DOHH2 (cell line): ENCODE measurements around the gene TBC1D14.

Source experiments
- H3F3A ChIP-seq: fragments of 200-600 bp; sonication (generic), shearing (Covaris generic); 2 replicates; pipeline ENCODE4 v1.6.0; 2016; ENCODE audit warnings: antibody characterized with exemption, mild to moderate bottlenecking; ENCODE audit not compliant: control insufficient read depth, insufficient read depth
- H3K27ac ChIP-seq: fragments of 200-600 bp; sonication (generic); 2 replicates; pipeline ENCODE4 v1.5.1; 2014; ENCODE audit warnings: low read depth, mild to moderate bottlenecking, low read length, moderate library complexity
- H3K27me3 ChIP-seq: fragments of 200-600 bp; sonication (generic); 2 replicates; pipeline ENCODE4 v1.6.1; 2014; ENCODE audit warnings: mild to moderate bottlenecking, low read length, mixed read lengths; ENCODE audit not compliant: control insufficient read depth
- H3K36me3 ChIP-seq: fragments of 200-600 bp; sonication (generic); 2 replicates; pipeline ENCODE4 v1.6.1; 2014; ENCODE audit warnings: mild to moderate bottlenecking, low read length, moderate library complexity, mixed read lengths; ENCODE audit not compliant: control insufficient read depth
- H3K4me1 ChIP-seq: fragments of 200-600 bp; sonication (generic); 2 replicates; pipeline ENCODE4 v1.6.1; 2014; ENCODE audit warnings: mild to moderate bottlenecking, low read length, mixed read lengths; ENCODE audit not compliant: control insufficient read depth
- H3K4me2 ChIP-seq: fragments of 200-600 bp; sonication (generic); 2 replicates; pipeline ENCODE4 v1.6.0; 2014; ENCODE audit warnings: mild to moderate bottlenecking, low read length, moderate library complexity
- H3K4me3 ChIP-seq: fragments of 200-600 bp; sonication (generic); 2 replicates; pipeline ENCODE4 v1.5.1; 2014; ENCODE audit warnings: mild to moderate bottlenecking, low read length, mixed read lengths
- H3K79me2 ChIP-seq: fragments of 200-600 bp; sonication (generic); 2 replicates; pipeline ENCODE4 v1.6.1; 2014; ENCODE audit warnings: mild to moderate bottlenecking, low read length, mixed read lengths; ENCODE audit not compliant: control insufficient read depth
- H3K9me2 ChIP-seq: fragments of 200-600 bp; sonication (generic); replicated peaks from 2 replicates; pipeline ENCODE4 v1.6.1; 2014; ENCODE audit warnings: mild to moderate bottlenecking, low read length, mixed read lengths; ENCODE audit not compliant: control insufficient read depth
- H3K9me3 ChIP-seq: fragments of 200-600 bp; sonication (generic); 2 replicates; pipeline ENCODE4 v1.6.1; 2014; ENCODE audit warnings: antibody characterized with exemption, low read length, mixed read lengths; ENCODE audit not compliant: control insufficient read depth, insufficient read depth
- H4K20me1 ChIP-seq: fragments of 200-600 bp; sonication (generic); 2 replicates; pipeline ENCODE4 v1.6.0; 2014; ENCODE audit warnings: low read depth, mild to moderate bottlenecking, antibody characterized with exemption, low read length, moderate library complexity; ENCODE audit not compliant: control insufficient read depth, insufficient read depth
- EZH2phosphoT487 ChIP-seq: fragments of 200-600 bp; sonication (generic); IDR thresholded peaks from 2 replicates; pipeline ENCODE4 v1.6.1; 2017; ENCODE audit warnings: borderline replicate concordance, mild to moderate bottlenecking, antibody characterized with exemption, low read length, moderate library complexity, mixed read lengths
- TF ChIP-seq, protein P1 (sequence below): fragments of 200-600 bp; sonication (generic); IDR thresholded peaks from one replicate; pipeline ENCODE4 v1.5.1; 2014; ENCODE audit warnings: antibody characterized with exemption, mild to moderate bottlenecking, low read depth, low read length; ENCODE audit not compliant: poor library complexity, severe bottlenecking

The TBC1D14 gene

DNA sequence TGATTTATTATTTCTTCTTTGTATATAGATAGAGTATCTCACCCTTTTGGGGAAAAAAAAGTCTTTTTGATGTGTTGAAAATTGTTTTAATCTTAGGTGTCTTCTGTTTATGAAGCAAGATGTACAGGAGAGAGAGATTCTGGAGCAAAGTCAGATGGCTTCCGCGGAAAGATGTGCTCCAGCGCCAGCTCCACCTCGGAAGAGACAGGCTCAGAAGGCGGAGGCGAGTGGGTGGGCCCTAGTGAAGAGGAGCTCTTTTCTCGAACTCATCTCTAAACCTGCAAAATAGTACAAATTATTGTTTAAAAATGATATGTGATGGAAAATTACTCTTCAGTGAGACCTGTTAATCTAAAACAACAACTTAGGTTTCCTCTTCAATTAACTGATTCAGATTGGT is 28.9 kb upstream of the TBC1D14 start:
- peaks cover 37% of the 10 kb centered on the region for H3K36me3 ChIP-seq
- no peak overlapping the region for H3K27ac ChIP-seq
- 0 out of 2 replicates have a peak, but pooled peaks cover 8% of the 10 kb centered on the region for H3F3A ChIP-seq

DNA sequence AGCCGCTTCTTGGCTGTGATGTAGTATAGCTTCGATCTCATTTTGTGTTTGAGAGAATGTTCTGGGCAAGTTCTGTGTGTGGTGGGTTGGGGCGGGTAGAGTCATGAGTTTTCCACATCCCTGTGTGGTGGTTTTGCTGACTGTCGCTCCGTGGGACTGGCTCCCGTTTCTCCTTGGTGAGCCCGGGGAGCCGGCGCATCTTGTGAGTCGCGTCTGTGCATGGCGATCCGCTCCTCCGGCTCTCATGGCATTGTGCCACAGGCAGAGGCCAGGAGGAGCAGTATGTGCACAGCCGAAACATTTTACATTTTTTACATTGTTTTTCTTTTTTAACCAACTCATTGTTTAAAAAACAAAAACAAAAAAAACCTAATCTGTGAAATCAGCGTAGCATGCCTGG is 27.7 kb upstream of the TBC1D14 start:
- peaks cover 25% of the 10 kb centered on the region; the same call in 1 of the 2 replicates for H3K36me3 ChIP-seq
- no peaks in the 10 kb centered on the region for H3K9me3 ChIP-seq
- H3K4me2 ChIP-seq: no peak overlapping the region

More for the DNA sequence above, 28.9 kb upstream of the TBC1D14 start:
- H3K79me2 ChIP-seq: no peaks in the 10 kb centered on the region
- H3K4me2 ChIP-seq: no peak overlapping the region
- no peaks in the 10 kb centered on the region for H3K27me3 ChIP-seq
- TF ChIP-seq, protein P1, sequence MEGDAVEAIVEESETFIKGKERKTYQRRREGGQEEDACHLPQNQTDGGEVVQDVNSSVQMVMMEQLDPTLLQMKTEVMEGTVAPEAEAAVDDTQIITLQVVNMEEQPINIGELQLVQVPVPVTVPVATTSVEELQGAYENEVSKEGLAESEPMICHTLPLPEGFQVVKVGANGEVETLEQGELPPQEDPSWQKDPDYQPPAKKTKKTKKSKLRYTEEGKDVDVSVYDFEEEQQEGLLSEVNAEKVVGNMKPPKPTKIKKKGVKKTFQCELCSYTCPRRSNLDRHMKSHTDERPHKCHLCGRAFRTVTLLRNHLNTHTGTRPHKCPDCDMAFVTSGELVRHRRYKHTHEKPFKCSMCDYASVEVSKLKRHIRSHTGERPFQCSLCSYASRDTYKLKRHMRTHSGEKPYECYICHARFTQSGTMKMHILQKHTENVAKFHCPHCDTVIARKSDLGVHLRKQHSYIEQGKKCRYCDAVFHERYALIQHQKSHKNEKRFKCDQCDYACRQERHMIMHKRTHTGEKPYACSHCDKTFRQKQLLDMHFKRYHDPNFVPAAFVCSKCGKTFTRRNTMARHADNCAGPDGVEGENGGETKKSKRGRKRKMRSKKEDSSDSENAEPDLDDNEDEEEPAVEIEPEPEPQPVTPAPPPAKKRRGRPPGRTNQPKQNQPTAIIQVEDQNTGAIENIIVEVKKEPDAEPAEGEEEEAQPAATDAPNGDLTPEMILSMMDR: no peak
- TF ChIP-seq EZH2phosphoT487: no peak
- no peaks in the 10 kb centered on the region for H4K20me1 ChIP-seq
- no peaks in the 10 kb centered on the region for H3K9me3 ChIP-seq
- no peaks in the 10 kb centered on the region for H3K9me2 ChIP-seq
- no peak overlapping the region for H3K4me3 ChIP-seq
- no peaks in the 10 kb centered on the region for H3K4me1 ChIP-seq

DNA sequence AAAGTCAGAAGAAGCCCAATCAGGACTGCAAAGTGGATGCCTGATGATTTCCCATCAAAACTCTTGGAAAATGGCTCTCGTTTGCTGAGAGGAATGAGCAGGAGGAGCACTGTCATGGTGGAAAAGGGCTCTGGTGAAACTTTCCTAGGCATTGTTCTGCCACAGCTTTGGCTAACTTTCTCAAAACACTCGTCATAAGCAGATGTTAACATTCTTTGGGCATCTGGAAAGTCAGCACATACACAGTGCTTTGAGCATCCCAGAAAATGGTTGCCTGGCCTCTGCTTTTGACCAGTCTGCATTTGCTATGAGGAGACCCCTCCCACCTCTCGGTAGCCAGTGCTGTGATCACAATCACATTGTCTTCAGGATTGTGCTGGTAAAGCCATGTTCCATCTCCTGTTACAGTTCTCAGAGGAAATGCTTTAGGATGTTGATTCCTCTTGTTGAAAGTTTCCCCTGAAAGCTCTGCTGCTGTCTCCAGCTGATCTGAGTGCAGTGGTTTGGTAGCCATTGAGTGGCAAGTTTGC is 25.2 kb upstream of the TBC1D14 start:
- H3K27me3 ChIP-seq: no peaks in the 10 kb centered on the region
- peaks cover 10% of the 10 kb centered on the region; the same call in 1 of the 2 replicates for H3K36me3 ChIP-seq
- H3K27ac ChIP-seq: no peak overlapping the region
- peaks cover 9% of the 10 kb centered on the region for H3K4me1 ChIP-seq
- H3K4me3 ChIP-seq: no peak overlapping the region
- no peaks in the 10 kb centered on the region for H3K79me2 ChIP-seq
- H3K9me3 ChIP-seq: no peaks in the 10 kb centered on the region
- 0 out of 2 replicates have a peak, but pooled peaks cover 8% of the 10 kb centered on the region for H3F3A ChIP-seq
- no peaks in the 10 kb centered on the region for H3K9me2 ChIP-seq
- no peak overlapping the region for H3K4me2 ChIP-seq
- TF ChIP-seq, protein P1: no peak
- no peak for TF ChIP-seq EZH2phosphoT487
- no peaks in the 10 kb centered on the region for H4K20me1 ChIP-seq

More for the DNA sequence above, 27.7 kb upstream of the TBC1D14 start:
- no peaks in the 10 kb centered on the region for H3K79me2 ChIP-seq
- no peaks in the 10 kb centered on the region for H3K4me1 ChIP-seq
- no peaks in the 10 kb centered on the region for H3K27me3 ChIP-seq
- no peaks in the 10 kb centered on the region for H4K20me1 ChIP-seq
- no peak for TF ChIP-seq EZH2phosphoT487
- TF ChIP-seq, protein P1: no peak
- H3F3A ChIP-seq: 0 out of 2 replicates have a peak, but pooled peaks cover 8% of the 10 kb centered on the region
- no peak overlapping the region for H3K27ac ChIP-seq
- no peak overlapping the region for H3K4me3 ChIP-seq
- H3K9me2 ChIP-seq: no peaks in the 10 kb centered on the region
